ENCODE data around the gene POLD3.

The POLD3 gene

GRCh38 chr11:74592441-74593362 lies at the start of gene POLD3:
POLD3 (plus strand) TSS chr11:74592582; CDS start chr11:74592659, 77 bp downstream.
- peak; percentile 91 for DNase-seq (ENCODE audit: low read depth)

- DNase-seq (ENCODE audit: low read depth): no peak
Measured at GRCh38 chr11:74543991-74544390, 48.4 kb upstream of the POLD3 start.

- DNase-seq (ENCODE audit: low read depth): no peak
Measured at GRCh38 chr11:74546752-74547151, 45.6 kb upstream of the POLD3 start.

- no peak for DNase-seq (ENCODE audit: low read depth)
Measured at GRCh38 chr11:74550991-74551753, 41.2 kb upstream of the POLD3 start.

- DNase-seq (ENCODE audit: low read depth): no peak
Measured at GRCh38 chr11:74551754-74552145, 40.6 kb upstream of the POLD3 start.

GRCh38 chr11:74557526-74557925 lies 34.9 kb upstream of the POLD3 start:
- no peak for DNase-seq (ENCODE audit: low read depth)

GRCh38 chr11:74559110-74559933 lies 33.1 kb upstream of the POLD3 start:
- DNase-seq (ENCODE audit: low read depth): no peak

GRCh38 chr11:74559934-74560309 lies 32.5 kb upstream of the POLD3 start:
- no peak for DNase-seq (ENCODE audit: low read depth)

- no peak for DNase-seq (ENCODE audit: low read depth)
Measured at GRCh38 chr11:74566146-74566960, 26.0 kb upstream of the POLD3 start.

GRCh38 chr11:74568028-74568427 lies 24.4 kb upstream of the POLD3 start:
- DNase-seq (ENCODE audit: low read depth): no peak

- no peak for DNase-seq (ENCODE audit: low read depth)
Measured at GRCh38 chr11:74570266-74571061, 21.9 kb upstream of the POLD3 start.

- DNase-seq (ENCODE audit: low read depth): no peak
Measured at GRCh38 chr11:74571062-74571399, 21.4 kb upstream of the POLD3 start.

GRCh38 chr11:74572349-74572748 lies 20.0 kb upstream of the POLD3 start:
- DNase-seq (ENCODE audit: low read depth): no peak

- no peak for DNase-seq (ENCODE audit: low read depth)
Measured at GRCh38 chr11:74574563-74574962, 17.8 kb upstream of the POLD3 start.

GRCh38 chr11:74575999-74576398 lies 16.4 kb upstream of the POLD3 start:
- DNase-seq (ENCODE audit: low read depth): no peak

GRCh38 chr11:74577181-74577580 lies 15.2 kb upstream of the POLD3 start:
- no peak for DNase-seq (ENCODE audit: low read depth)

GRCh38 chr11:74577624-74578396 lies 14.6 kb upstream of the POLD3 start:
- no peak for DNase-seq (ENCODE audit: low read depth)

- DNase-seq (ENCODE audit: low read depth): no peak
Measured at GRCh38 chr11:74579577-74580270, 12.7 kb upstream of the POLD3 start.

- no peak for DNase-seq (ENCODE audit: low read depth)
Measured at GRCh38 chr11:74581954-74582547, 10.3 kb upstream of the POLD3 start.

Measured in activated T-cell treated with anti-CD3 and anti-CD28 coated beads for 48 hours (primary cell).